Effector memory CD8-positive, alpha-beta T cell (primary cell): ENCODE results near the gene MEF2B.
A peak's percentile ranks its signal among the peaks of the same experiment; 100 is the strongest.

Experiments
- ATAC-seq: fragments of 150-1000 bp; cut with Tn5 transposase; replicated peaks from 2 replicates; pipeline ENCODE4 v1.10.0; 2021; ENCODE audit warnings: mild to moderate bottlenecking, moderate library complexity
- DNase-seq, 3 experiments: peaks; one replicate each; pipeline ENCODE4 v3.0.0; 2021
- H3K27ac Mint-ChIP-seq, 2 donors: one replicate each; pipeline ENCODE4 v1.8.0; 2022; ENCODE audit warnings: mild to moderate bottlenecking in 2 of 2, mixed read lengths in 2 of 2, moderate library complexity in 2 of 2
- H3K27me3 Mint-ChIP-seq, 2 donors: one replicate each; pipeline ENCODE4 v1.8.0; 2022; ENCODE audit warnings: mixed read lengths in 2 of 2
- H3K36me3 Mint-ChIP-seq: one replicate; pipeline ENCODE4 v1.8.0; 2022; ENCODE audit warnings: mild to moderate bottlenecking, moderate library complexity, mixed read lengths; ENCODE audit not compliant: insufficient read depth
- H3K4me1 Mint-ChIP-seq, 2 donors: one replicate each; pipeline ENCODE4 v1.8.0; 2022; ENCODE audit warnings: low read depth in 2 of 2, mixed read lengths in 2 of 2
- H3K4me3 Mint-ChIP-seq, 2 donors: one replicate each; pipeline ENCODE4 v1.8.0; 2022; ENCODE audit warnings: mild to moderate bottlenecking in 2 of 2, mixed read lengths in 2 of 2, moderate library complexity in 2 of 2
- H3K9me3 Mint-ChIP-seq, 2 donors: one replicate each; pipeline ENCODE4 v1.8.0; 2022; ENCODE audit warnings: mixed read lengths in 2 of 2
- total RNA-seq, 9 experiments: gene quantifications; one replicate each; lab custom pipeline; 2026; lab: John Stamatoyannopoulos, UW

Gene MEF2B
- 0 to 0.48 (median 0.28) reads per million in 9 experiments for total RNA-seq

- DNase-seq (peak; percentile 56 to 64 (median 63)), ATAC-seq (peak; percentile 94)
- Mint-ChIP-seq H3K27ac (peak within 1 kb of the TSS; percentile 39 to 87), H3K9me3 (no peaks in the 10 kb centered on the region), H3K27me3 (peaks cover 0 to 19% of the 10 kb centered on the region in 2 donors), H3K36me3 (peaks cover 10% of the 10 kb centered on the region), H3K4me3 (peak within 1 kb of the TSS; percentile 62), H3K4me1 (peaks cover 19 to 21% of the 10 kb centered on the region in 2 donors)
Observed at GRCh38 chr19:19170053-19170872, at the start of gene MEF2B. TSS of gene MEF2B (minus strand) at chr19:19170263. CDS start at chr19:19150735, 19,528 bp downstream.

GRCh38 chr19:19218911-19219310 is 48.8 kb upstream of the MEF2B start:
- H3K27ac Mint-ChIP-seq, result no peak overlapping the region
- no peaks in the 10 kb centered on the region for H3K36me3 Mint-ChIP-seq

GRCh38 chr19:19217099-19217498 is 47.0 kb upstream of the MEF2B start:
- no peak for ATAC-seq

More at GRCh38 chr19:19218911-19219310, 48.8 kb upstream of the MEF2B start:
- ATAC-seq (no peak), DNase-seq (no peak)
- H3K4me3 Mint-ChIP-seq, result no peak overlapping the region
- H3K9me3 Mint-ChIP-seq, result peaks cover 0 to 1% of the 10 kb centered on the region in 2 donors
- H3K27me3 Mint-ChIP-seq, result peaks cover 33 to 47% of the 10 kb centered on the region in 2 donors
- H3K4me1 Mint-ChIP-seq, result peaks cover 0 to 3% of the 10 kb centered on the region in 2 donors

DNA sequence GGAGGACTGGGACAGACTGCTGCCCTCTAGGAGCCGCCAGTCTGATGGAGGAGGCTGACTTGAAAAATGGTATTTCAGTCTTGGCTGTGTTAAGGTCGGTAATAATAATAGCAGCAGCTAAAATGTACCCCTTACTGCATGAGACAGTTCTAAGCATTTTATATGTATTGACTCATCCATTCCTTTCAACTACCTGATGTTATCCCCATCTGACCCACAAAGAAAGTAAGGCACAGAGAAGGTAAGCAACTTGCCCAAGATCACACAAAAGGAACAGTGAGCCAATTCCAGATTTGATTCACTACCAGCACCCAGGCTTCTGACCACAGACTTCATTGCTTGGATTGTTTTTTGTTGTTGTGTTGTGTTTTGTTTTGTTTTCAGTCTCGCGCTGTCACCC is 45.7 kb upstream of the MEF2B start:
- no peaks in the 10 kb centered on the region for H3K36me3 Mint-ChIP-seq

More at GRCh38 chr19:19217099-19217498, 47.0 kb upstream of the MEF2B start:
- Mint-ChIP-seq H3K4me1 (peaks cover 0 to 3% of the 10 kb centered on the region in 2 donors), H3K27ac (no peak overlapping the region), H3K27me3 (peaks cover 51 to 65% of the 10 kb centered on the region in 2 donors), H3K9me3 (peaks cover 0 to 1% of the 10 kb centered on the region in 2 donors), H3K4me3 (no peak overlapping the region), H3K36me3 (no peaks in the 10 kb centered on the region)
- DNase-seq, result no peak

GRCh38 chr19:19214892-19215291 is 44.8 kb upstream of the MEF2B start:
- ATAC-seq (no peak), DNase-seq (no peak)
- Mint-ChIP-seq H3K36me3 (no peaks in the 10 kb centered on the region), H3K9me3 (peaks cover 0 to 1% of the 10 kb centered on the region in 2 donors), H3K4me3 (no peak overlapping the region), H3K27me3 (peaks cover 60 to 85% of the 10 kb centered on the region in 2 donors), H3K27ac (no peak overlapping the region), H3K4me1 (peaks cover 3% of the 10 kb centered on the region in 2 donors)

More for the DNA sequence above, 45.7 kb upstream of the MEF2B start:
- DNase-seq (no peak), ATAC-seq (no peak)
- no peak overlapping the region for H3K4me3 Mint-ChIP-seq
- peaks cover 3% of the 10 kb centered on the region in 2 donors for H3K4me1 Mint-ChIP-seq
- H3K27me3 Mint-ChIP-seq, result peaks cover 57 to 77% of the 10 kb centered on the region in 2 donors
- H3K27ac Mint-ChIP-seq, result no peak overlapping the region
- peaks cover 0 to 1% of the 10 kb centered on the region in 2 donors for H3K9me3 Mint-ChIP-seq

DNA sequence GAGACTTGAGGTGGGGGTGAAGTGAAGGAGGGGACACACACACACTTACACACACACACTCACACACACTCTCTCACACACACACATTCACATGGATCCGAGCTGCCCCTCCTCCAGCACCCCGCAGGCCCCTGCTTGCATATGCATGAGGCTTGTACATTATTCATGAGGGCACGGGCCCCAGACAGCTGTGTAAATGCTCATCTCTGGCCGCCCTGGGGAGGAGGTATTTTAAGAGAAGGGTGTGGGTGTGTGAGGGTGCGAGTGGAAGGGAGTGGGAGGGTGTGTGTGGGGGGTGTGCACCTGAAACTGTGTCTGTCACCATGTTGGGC is 44.1 kb upstream of the MEF2B start:
- Mint-ChIP-seq H3K4me1 (peaks cover 3% of the 10 kb centered on the region in 2 donors), H3K36me3 (no peaks in the 10 kb centered on the region), H3K27ac (no peak overlapping the region), H3K9me3 (peaks cover 0 to 1% of the 10 kb centered on the region in 2 donors), H3K4me3 (no peak overlapping the region), H3K27me3 (peaks cover 61 to 87% of the 10 kb centered on the region in 2 donors)
- DNase-seq, result no peak
- ATAC-seq, result no peak

GRCh38 chr19:19213426-19214158 is 43.5 kb upstream of the MEF2B start:
- Mint-ChIP-seq H3K36me3 (no peaks in the 10 kb centered on the region), H3K4me3 (no peak overlapping the region), H3K9me3 (peaks cover 0 to 1% of the 10 kb centered on the region in 2 donors), H3K27ac (no peak overlapping the region), H3K4me1 (peaks cover 3% of the 10 kb centered on the region in 2 donors), H3K27me3 (peaks cover 61 to 82% of the 10 kb centered on the region in 2 donors)
- no peak for ATAC-seq
- DNase-seq, result no peak

DNA sequence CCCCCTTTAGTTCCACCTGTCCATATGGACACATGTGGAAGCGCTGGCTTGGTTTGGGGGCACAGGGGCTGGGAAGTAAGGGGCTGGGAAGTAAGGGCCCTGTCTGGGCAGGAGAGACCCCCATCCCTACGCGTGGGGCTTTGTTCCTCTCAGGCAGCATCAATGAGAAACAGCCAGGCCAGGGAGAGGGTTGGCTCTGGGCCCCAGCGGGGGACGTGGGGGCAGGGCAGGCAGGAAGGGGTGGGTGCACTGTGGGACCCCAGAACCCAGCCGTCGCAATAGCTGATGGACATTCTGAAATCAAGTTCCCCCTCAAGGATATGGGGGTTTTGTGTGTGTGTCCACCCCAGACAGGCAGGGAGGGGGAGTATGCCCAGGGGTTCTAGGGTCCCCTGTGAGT is 42.9 kb upstream of the MEF2B start:
- peaks cover 3% of the 10 kb centered on the region in 2 donors for H3K4me1 Mint-ChIP-seq
- peaks cover under 1 to 1% of the 10 kb centered on the region in 2 donors for H3K9me3 Mint-ChIP-seq
- H3K4me3 Mint-ChIP-seq, result no peak overlapping the region
- ATAC-seq, result no peak
- no peaks in the 10 kb centered on the region for H3K36me3 Mint-ChIP-seq
- no peak for DNase-seq
- H3K27ac Mint-ChIP-seq, result no peak overlapping the region
- peaks cover 61 to 80% of the 10 kb centered on the region in 2 donors for H3K27me3 Mint-ChIP-seq

- peaks cover 52 to 79% of the 10 kb centered on the region in 2 donors for H3K27me3 Mint-ChIP-seq
- no peak within 1 kb of the TSS for H3K4me3 Mint-ChIP-seq
- peaks cover 12 to 15% of the 10 kb centered on the region in 2 donors for H3K4me1 Mint-ChIP-seq
- ATAC-seq (no peak), DNase-seq (no peak)
- peaks cover 9 to 10% of the 10 kb centered on the region in 2 donors for H3K9me3 Mint-ChIP-seq
- H3K27ac Mint-ChIP-seq, result no peak within 1 kb of the TSS
- H3K36me3 Mint-ChIP-seq, result no peaks in the 10 kb centered on the region
Observed at GRCh38 chr19:19211499-19212420, 41.7 kb upstream of the MEF2B start, which contains the start of gene NCAN. TSS of gene NCAN (plus strand) at chr19:19211958. CDS start at chr19:19216954, 4,996 bp downstream.

DNA sequence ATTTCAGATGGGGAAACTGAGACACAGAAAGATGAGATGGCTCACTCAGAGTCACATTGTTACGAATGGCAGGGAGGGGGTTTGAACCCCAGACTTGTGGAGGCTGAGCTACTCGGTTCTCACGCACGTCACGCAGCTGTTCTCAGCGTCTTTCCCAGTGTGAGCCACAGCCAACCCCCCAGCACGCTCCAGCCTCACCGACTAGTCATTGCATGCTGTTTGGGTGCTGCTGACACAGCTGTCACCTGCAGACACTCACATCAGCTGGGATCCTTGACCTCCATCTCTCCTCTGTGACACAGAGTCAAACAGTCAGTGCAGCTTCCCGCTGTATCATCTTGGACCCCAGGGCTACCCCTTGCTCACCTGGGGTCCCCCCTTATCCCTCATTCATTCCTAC is 39.3 kb upstream of the MEF2B start:
- Mint-ChIP-seq H3K27me3 (peaks cover 37 to 60% of the 10 kb centered on the region in 2 donors), H3K4me3 (no peak overlapping the region), H3K4me1 (peaks cover 14 to 19% of the 10 kb centered on the region in 2 donors), H3K9me3 (peaks cover 8 to 10% of the 10 kb centered on the region in 2 donors), H3K27ac (no peak overlapping the region), H3K36me3 (no peaks in the 10 kb centered on the region)
- ATAC-seq (no peak), DNase-seq (no peak)

DNA sequence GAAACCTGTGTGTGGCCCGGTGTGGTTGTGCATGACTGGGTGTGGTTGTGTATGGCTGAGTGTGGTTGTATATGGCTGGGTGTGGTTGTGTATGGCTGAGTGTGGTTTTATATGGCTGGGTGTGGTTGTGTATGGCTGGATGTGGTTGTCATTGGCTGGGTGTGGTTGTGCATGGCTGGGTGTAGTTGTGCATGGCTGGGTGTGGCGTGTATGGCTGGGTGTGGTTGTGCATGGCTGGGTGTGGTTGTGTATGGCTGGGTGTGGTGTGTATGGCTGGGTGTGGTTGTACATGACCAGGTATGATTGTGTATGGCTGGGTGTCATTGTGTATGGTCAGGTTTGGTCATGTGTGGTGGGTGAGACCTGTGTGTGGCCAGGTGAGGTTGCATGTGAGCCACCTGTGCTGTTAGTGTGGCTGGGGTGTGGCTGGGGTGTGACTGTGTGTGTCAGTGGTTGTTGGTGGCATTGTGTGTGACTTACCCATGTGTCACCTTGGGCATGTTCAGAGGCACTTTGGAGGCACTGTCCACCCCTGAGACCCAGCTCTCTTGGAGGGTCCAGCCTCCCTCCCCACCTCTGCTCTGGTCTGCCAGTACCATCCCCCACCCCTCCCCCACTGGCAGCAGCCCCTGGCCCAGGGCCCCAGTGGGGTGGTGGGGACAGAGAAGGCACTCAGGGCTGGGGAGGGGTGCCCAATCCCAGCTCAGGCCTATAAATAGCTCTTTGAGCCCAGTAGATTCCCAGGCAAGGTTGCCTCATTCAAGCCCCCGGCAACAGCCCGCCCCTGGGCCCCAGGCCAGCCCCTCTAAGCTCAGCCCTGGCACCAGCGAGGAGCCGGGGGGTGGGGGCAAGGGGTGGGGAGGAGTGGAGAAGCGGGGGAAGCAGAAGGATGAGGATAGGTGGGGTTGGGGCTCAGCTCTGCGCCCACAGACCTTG is 37.8 kb upstream of the MEF2B start:
- peaks cover 8 to 10% of the 10 kb centered on the region in 2 donors for H3K9me3 Mint-ChIP-seq
- peak overlapping the region in 1 of 2 donors; percentile 9 for H3K27ac Mint-ChIP-seq
- H3K36me3 Mint-ChIP-seq, result peaks cover 8% of the 10 kb centered on the region
- peaks cover 22 to 45% of the 10 kb centered on the region in 2 donors for H3K27me3 Mint-ChIP-seq
- DNase-seq (no peak), ATAC-seq (no peak)
- peak overlapping the region; percentile 34 to 39 for H3K4me3 Mint-ChIP-seq
- peaks cover 18 to 28% of the 10 kb centered on the region in 2 donors for H3K4me1 Mint-ChIP-seq

GRCh38 chr19:19206938-19207337 is 36.9 kb upstream of the MEF2B start:
- H3K9me3 Mint-ChIP-seq, result peaks cover 8 to 10% of the 10 kb centered on the region in 2 donors
- ATAC-seq (no peak), DNase-seq (no peak)
- peaks cover 13 to 35% of the 10 kb centered on the region in 2 donors for H3K27me3 Mint-ChIP-seq
- H3K4me1 Mint-ChIP-seq, result peaks cover 26 to 37% of the 10 kb centered on the region in 2 donors
- peaks cover 8% of the 10 kb centered on the region for H3K36me3 Mint-ChIP-seq
- H3K27ac Mint-ChIP-seq, result no peak overlapping the region
- H3K4me3 Mint-ChIP-seq, result peak overlapping the region; percentile 34 to 39
